NCI-H526 (cell line): Measurements from ENCODE around the gene TSBP1.
"Not testable (repeated sequence)": the region's sequence is repeated elsewhere in the genome, so short reads cannot be mapped to it uniquely, and the experiment has no call there.

Source experiments
- DNase-seq, 2 experiments: peaks; one replicate each; lab custom pipeline; 2025; lab: John Stamatoyannopoulos, UW

Gene TSBP1

GRCh38 chr6:32288426-32288825 lies 83.3 kb downstream of the TSBP1 start:
- DNase-seq = no peak

- not testable (repeated sequence) for DNase-seq
Observed at GRCh38 chr6:32273801-32274577, 97.7 kb downstream of the TSBP1 start.

GRCh38 chr6:32271429-32271828 lies 100.3 kb downstream of the TSBP1 start:
- no peak for DNase-seq

GRCh38 chr6:32268459-32268858 lies 103.2 kb downstream of the TSBP1 start:
- DNase-seq = not testable (repeated sequence)

- no peak for DNase-seq
Observed at GRCh38 chr6:32267035-32267434, 104.7 kb downstream of the TSBP1 start.

- DNase-seq = not testable (repeated sequence)
Observed at GRCh38 chr6:32257262-32257661, 114.4 kb downstream of the TSBP1 start.

- DNase-seq = no peak
Observed at GRCh38 chr6:32255199-32256153, 116.2 kb downstream of the TSBP1 start.

GRCh38 chr6:32254761-32255198 lies 116.9 kb downstream of the TSBP1 start:
- no peak for DNase-seq

- no peak for DNase-seq
Observed at GRCh38 chr6:32252331-32253009, 119.2 kb downstream of the TSBP1 start.

- DNase-seq = no peak
Observed at GRCh38 chr6:32249262-32249661, 122.4 kb downstream of the TSBP1 start.

GRCh38 chr6:32247401-32247800 lies 124.3 kb downstream of the TSBP1 start:
- DNase-seq = no peak

- DNase-seq = peak; percentile 9 to 59
Observed at GRCh38 chr6:32244946-32245398, 126.7 kb downstream of the TSBP1 start.

GRCh38 chr6:32244270-32244669 lies 127.4 kb downstream of the TSBP1 start:
- no peak for DNase-seq
